Measurements from ENCODE around the gene ANXA9.

Gene ANXA9

DNA sequence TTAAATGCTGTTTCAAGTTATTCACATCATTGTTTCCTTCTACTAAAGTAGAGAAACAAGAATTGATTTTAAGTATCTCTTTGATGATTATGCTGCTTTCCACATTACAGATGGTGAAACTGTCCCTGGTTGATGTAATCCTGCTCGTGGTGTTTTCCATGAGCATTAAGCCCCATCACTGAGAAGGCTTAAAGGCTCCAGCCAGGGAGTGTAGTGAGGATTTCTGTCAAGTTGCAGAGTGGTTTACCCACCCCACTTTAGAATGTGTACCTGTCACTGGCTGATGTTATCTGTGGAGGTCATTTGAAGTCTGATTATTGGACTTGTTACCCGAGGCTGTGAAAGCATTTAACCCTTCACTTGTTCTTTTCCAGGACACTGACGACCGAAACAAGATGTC, 20.3 kb upstream of the ANXA9 start:
- no peak for DNase-seq (ENCODE audit: low read depth)
- TF ChIP-seq, protein P1, sequence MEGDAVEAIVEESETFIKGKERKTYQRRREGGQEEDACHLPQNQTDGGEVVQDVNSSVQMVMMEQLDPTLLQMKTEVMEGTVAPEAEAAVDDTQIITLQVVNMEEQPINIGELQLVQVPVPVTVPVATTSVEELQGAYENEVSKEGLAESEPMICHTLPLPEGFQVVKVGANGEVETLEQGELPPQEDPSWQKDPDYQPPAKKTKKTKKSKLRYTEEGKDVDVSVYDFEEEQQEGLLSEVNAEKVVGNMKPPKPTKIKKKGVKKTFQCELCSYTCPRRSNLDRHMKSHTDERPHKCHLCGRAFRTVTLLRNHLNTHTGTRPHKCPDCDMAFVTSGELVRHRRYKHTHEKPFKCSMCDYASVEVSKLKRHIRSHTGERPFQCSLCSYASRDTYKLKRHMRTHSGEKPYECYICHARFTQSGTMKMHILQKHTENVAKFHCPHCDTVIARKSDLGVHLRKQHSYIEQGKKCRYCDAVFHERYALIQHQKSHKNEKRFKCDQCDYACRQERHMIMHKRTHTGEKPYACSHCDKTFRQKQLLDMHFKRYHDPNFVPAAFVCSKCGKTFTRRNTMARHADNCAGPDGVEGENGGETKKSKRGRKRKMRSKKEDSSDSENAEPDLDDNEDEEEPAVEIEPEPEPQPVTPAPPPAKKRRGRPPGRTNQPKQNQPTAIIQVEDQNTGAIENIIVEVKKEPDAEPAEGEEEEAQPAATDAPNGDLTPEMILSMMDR (conservative IDR thresholded peaks at IDR 0.05; ENCODE audit: low read length): no peak
- no peak overlapping the region for H3K4me3 ChIP-seq (ENCODE audit: low read length)

DNA sequence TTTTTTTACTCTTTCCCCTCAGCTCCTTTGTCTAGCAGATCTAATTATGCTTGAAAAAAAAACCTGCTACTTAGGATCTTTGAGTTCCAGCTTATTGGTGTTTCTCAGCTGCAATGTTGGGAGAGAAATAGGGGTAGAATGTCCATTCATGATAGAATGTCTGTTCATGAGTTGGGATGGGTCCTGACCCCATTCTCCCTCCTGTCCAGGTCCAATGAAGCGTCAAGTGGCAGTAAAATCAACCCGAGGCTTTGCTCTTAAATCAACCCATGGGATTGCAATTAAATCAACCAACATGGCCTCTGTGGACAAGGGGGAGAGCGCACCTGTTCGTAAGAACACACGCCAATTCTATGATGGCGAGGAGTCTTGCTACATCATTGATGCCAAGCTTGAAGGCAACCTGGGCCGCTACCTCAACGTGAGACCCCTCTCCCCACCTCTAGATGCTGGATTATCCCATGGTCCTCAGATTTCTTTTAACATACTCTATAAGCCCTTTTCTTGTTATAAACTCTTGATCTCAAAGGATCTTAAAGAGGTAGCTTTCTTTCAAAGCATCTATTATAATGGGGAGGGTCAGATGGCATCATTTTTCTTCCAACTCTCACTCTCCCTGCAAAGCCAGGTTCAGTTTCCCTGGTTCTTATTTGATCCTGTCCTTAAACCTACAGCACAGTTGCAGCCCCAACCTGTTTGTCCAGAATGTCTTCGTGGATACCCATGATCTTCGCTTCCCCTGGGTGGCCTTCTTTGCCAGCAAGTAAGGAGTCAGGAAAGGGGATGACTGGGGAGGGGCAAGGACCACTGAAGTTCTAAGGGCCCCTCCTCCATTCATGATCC, 18.6 kb upstream of the ANXA9 start:
- TF ChIP-seq, protein P1 (conservative IDR thresholded peaks at IDR 0.05; ENCODE audit: low read length): no peak
- DNase-seq (ENCODE audit: low read depth): no peak
- no peak overlapping the region for H3K4me3 ChIP-seq (ENCODE audit: low read length)

DNA sequence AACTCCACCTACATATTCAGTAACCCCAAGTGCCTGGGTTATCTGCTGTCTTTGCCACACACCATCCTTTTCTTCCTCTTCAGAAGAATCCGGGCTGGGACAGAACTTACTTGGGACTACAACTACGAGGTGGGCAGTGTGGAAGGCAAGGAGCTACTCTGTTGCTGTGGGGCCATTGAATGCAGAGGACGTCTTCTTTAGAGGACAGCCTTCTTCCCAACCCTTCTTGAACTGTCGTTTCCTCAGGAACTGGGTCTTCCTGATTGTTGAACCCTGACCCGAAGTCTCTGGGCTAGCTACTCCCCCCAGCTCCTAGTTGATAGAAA, 18.0 kb upstream of the ANXA9 start:
- TF ChIP-seq, protein P1 (conservative IDR thresholded peaks at IDR 0.05; ENCODE audit: low read length): no peak
- no peak overlapping the region for H3K4me3 ChIP-seq (ENCODE audit: low read length)
- DNase-seq (ENCODE audit: low read depth): no peak

DNA sequence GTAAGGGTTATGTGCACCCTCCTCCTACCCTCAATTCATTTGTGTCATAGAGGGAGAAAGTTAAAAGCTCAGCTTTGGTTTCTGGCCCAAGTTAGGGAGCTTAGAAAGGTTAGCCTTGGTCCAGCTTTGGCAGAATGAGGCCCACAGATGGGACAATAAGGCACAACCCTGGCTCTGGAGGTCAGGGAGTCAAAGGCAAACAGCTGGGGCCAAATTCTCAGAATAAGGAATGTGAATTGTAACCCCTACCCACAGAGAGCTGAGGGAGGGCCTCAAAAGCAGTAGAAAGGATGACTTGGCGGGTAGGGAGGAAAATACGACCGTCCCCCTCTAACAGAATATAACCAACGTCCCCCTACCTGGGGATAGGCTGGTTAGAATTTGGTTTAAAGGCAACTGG, 16.5 kb upstream of the ANXA9 start:
- no peak for DNase-seq (ENCODE audit: low read depth)
- no peak overlapping the region for H3K4me3 ChIP-seq (ENCODE audit: low read length)
- TF ChIP-seq, protein P1 (conservative IDR thresholded peaks at IDR 0.05; ENCODE audit: low read length): no peak

DNA sequence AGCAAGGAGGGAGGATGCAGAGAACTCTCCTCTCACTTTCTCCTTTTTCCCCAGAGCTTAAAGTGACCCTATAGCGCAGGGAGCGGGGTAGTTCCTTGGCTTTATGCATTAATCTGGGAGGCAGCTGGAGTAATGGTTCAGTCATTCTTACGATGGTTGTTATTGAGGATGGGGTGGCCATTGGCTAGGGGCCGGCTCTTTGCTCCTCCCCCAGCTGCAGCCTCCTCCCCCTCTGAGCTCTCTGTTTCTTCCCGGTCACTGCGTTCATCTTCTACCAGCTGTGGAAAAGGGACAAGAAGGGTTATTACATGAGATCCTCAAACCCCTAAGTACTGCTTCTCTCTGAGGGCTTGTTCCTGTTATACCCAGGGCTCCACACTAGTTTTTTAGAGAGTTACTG, 16.1 kb upstream of the ANXA9 start:
- H3K4me3 ChIP-seq (ENCODE audit: low read length): no peak overlapping the region
- TF ChIP-seq, protein P1 (conservative IDR thresholded peaks at IDR 0.05; ENCODE audit: low read length): no peak
- no peak for DNase-seq (ENCODE audit: low read depth)

DNA sequence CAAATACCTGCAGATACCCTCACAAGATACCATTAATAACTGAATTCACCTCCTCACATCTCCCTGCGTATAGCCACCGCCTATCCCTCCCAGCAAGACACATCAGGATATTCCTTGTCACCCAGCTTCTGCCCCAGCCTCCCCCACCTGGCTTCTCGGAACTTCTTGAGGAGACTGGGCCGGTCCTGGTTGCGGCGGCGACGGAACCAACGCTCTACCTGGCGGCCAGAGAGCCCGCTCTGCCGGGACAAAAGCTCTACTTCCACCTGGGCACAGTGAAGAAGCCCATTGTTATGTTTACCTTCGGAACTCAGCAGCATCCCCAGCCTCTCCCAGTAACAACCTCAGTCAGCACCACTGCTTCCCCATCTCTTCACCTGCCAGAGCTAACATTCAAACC, 14.2 kb upstream of the ANXA9 start:
- no peak for DNase-seq (ENCODE audit: low read depth)
- TF ChIP-seq, protein P1 (conservative IDR thresholded peaks at IDR 0.05; ENCODE audit: low read length): no peak
- no peak overlapping the region for H3K4me3 ChIP-seq (ENCODE audit: low read length)

DNA sequence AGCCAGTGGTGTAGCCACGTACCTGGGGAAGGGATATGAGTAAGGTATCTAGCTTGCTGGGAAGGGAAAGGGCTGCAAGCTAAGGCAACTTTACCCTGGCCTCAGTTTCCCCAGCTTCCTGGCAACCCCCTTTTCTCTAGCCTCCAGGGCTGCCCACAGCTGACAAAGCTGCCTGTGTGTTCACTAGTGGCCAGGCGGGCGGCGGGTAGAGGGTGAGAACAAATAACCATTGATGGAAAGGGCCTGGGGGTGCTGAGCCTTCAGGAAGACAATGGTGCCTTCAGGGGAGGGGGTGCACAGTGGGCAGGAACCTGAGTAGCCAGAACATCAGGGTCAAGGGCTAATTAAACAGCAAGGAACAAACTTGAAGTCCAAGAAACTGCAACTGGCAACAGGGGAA, 13.6 kb upstream of the ANXA9 start:
- no peak for DNase-seq (ENCODE audit: low read depth)
- TF ChIP-seq, protein P1 (conservative IDR thresholded peaks at IDR 0.05; ENCODE audit: low read length): no peak
- no peak overlapping the region for H3K4me3 ChIP-seq (ENCODE audit: low read length)
